ENCODE results near the gene PMVK.

The PMVK gene

GRCh38 chr1:154934358-154934948, 2.1 kb downstream of the PMVK start:
- no peak overlapping the region for H3K27ac ChIP-seq
- no peak for DNase-seq (ENCODE audit: low spot score)
- TF ChIP-seq, protein P1, sequence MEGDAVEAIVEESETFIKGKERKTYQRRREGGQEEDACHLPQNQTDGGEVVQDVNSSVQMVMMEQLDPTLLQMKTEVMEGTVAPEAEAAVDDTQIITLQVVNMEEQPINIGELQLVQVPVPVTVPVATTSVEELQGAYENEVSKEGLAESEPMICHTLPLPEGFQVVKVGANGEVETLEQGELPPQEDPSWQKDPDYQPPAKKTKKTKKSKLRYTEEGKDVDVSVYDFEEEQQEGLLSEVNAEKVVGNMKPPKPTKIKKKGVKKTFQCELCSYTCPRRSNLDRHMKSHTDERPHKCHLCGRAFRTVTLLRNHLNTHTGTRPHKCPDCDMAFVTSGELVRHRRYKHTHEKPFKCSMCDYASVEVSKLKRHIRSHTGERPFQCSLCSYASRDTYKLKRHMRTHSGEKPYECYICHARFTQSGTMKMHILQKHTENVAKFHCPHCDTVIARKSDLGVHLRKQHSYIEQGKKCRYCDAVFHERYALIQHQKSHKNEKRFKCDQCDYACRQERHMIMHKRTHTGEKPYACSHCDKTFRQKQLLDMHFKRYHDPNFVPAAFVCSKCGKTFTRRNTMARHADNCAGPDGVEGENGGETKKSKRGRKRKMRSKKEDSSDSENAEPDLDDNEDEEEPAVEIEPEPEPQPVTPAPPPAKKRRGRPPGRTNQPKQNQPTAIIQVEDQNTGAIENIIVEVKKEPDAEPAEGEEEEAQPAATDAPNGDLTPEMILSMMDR (IDR thresholded peaks at IDR 0.05): no peak

DNA sequence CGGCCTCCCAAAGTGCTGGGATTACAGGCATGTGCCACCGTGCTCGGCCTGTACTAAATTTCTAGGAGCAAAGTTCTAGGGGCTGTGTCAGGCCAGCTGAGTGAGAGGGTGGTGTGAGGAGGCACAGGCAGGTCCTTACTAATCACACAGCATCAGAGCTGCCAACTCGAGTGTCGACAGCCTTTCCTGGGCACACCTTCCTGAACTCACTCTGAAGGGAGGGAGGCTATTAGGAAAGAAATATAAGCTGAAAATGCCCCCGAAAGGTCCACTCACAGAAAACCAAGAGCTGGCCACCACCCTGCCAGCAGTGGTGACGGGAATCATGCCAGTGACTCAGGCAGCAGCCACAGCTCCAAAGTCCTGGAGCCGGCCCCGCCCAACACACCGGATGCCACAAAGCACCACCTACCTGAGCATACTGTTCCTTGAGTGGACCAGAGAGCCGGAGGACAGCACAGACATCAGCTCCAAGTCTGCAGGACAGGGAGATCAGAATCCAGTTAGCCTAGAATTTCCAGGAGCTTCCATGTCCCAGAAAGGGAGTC, 4.5 kb downstream of the PMVK start:
- Histone ChIP-seq H3K27ac (no peak overlapping the region), H3K4me3 (no peak overlapping the region)
- TF ChIP-seq, protein P1 (IDR thresholded peaks at IDR 0.05): no peak
- DNase-seq (ENCODE audit: low spot score): no peak

More at GRCh38 chr1:154934358-154934948, 2.1 kb downstream of the PMVK start:
- no peak overlapping the region for H3K4me3 ChIP-seq

- DNase-seq (ENCODE audit: low spot score): no peak
- no peak overlapping the region for H3K27ac ChIP-seq
- TF ChIP-seq, protein P1 (IDR thresholded peaks at IDR 0.05): no peak
- no peak overlapping the region for H3K4me3 ChIP-seq
Observed at GRCh38 chr1:154926201-154926600, 10.3 kb downstream of the PMVK start.

DNA sequence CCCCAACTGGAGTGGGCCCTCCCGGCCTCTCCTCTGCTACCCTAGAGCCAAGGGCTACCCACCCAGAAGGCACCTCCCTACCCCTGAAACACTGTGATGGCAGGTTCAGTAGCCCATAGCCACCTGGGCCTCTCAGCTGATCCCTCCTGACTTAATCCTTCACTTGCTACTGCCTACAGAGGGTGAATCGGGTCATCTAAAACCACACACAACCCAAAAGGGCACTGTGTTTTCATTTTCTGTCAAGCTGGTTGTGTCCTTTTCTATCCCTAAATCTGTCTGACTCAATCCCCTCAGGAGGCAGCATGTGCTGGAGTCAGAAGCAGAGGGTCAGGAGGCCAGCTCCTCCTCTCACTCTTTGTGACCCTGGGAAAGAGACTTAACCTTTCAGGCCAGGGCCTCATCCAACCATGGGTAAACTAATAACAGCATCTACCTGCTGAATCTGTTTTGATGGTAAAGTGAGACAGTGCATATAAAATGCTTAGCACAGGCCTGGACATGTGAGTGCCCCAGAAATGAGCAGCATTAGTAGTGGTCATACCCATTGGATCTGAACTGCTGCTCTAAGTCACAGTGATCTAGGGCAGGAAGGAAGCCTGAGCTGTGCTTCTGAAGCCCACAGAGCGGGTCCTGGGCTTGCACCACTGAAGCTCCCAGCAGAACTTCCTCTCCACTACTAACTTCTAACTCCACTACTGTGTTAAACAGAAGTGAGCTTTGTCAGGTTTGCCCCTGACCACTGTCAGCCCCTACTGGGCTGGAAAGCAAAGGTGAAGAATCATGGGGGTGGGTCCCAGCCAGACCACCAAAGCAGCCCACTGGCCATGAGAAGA, 11.0 kb downstream of the PMVK start:
- no peak overlapping the region for H3K4me3 ChIP-seq
- no peak overlapping the region for H3K27ac ChIP-seq
- TF ChIP-seq, protein P1 (IDR thresholded peaks at IDR 0.05): no peak
- no peak for DNase-seq (ENCODE audit: low spot score)

GRCh38 chr1:154923695-154924094, 12.8 kb downstream of the PMVK start:
- Histone ChIP-seq H3K27ac (no peak overlapping the region), H3K4me3 (no peak overlapping the region)
- DNase-seq (ENCODE audit: low spot score): no peak
- TF ChIP-seq, protein P1 (IDR thresholded peaks at IDR 0.05): no peak

GRCh38 chr1:154913273-154913672, 23.2 kb downstream of the PMVK start:
- no peak for DNase-seq (ENCODE audit: low spot score)
- TF ChIP-seq, protein P1 (IDR thresholded peaks at IDR 0.05): no peak
- H3K27ac ChIP-seq: no peak overlapping the region
- no peak overlapping the region for H3K4me3 ChIP-seq

Measured in coronary artery (tissue), 2 donors.